PC-3 (cell line): Measurements from ENCODE around the gene WWC2. TPM values are rescaled to one million over a fixed set of nuclear protein-coding genes. Genes with fewer than 3 reads are reported as not detected.
"Not testable (repeated sequence)": the region's sequence is repeated elsewhere in the genome, so short reads cannot be mapped to it uniquely, and the experiment has no call there.

Experiments used
- ATAC-seq: fragments of 200-7000 bp; cut with Tn5 transposase; 2 replicates; pipeline ENCODE4 v1.9.1; 2020; ENCODE audit warnings: mild to moderate bottlenecking, moderate library complexity
- BruUV-seq: library from RNA; stranded (reverse); fragments of 400-500 nt; replicated peaks from 2 replicates; lab custom pipeline; 2021; lab: Mats Ljungman, UMichigan
- CTCF ChIA-PET: fragments of 300-600 bp; sonication (Branson Sonifier 250); formaldehyde crosslinking; loops from one replicate; lab custom pipeline; 2022; ENCODE audit warnings: antibody characterized with exemption; lab: Charles Lee
- POLR2A ChIA-PET: fragments of 300-600 bp; sonication (Branson Sonifier 250); formaldehyde crosslinking; loops from one replicate; lab custom pipeline; 2022; ENCODE audit warnings: antibody characterized with exemption; ENCODE audit not compliant: unreplicated experiment; lab: Charles Lee
- DNase-seq: peaks from one replicate; pipeline ENCODE4 v3.0.0-alpha.2; 2015
- H2AFZ ChIP-seq: fragments of 300-600 bp; sonication (generic); 2 replicates; pipeline ENCODE4 v1.6.0; 2016; ENCODE audit warnings: antibody characterized with exemption, low read length
- H3F3A ChIP-seq: fragments of 300-600 bp; sonication (generic); one replicate; pipeline ENCODE4 v1.6.0; 2017; ENCODE audit warnings: antibody characterized with exemption, low read length, control low read depth, mild to moderate bottlenecking; ENCODE audit not compliant: unreplicated experiment
- H3K27ac ChIP-seq: fragments of 300-600 bp; sonication (generic); 2 replicates; pipeline ENCODE4 v1.5.1; 2016; ENCODE audit warnings: mild to moderate bottlenecking, low read length
- H3K27me3 ChIP-seq: fragments of 300-600 bp; sonication (generic); 2 replicates; pipeline ENCODE4 v1.6.1; 2016; ENCODE audit warnings: low read length, mixed read lengths
- H3K36me3 ChIP-seq: fragments of 300-600 bp; sonication (generic); 2 replicates; pipeline ENCODE4 v1.6.1; 2016; ENCODE audit warnings: low read depth, mixed run types, low read length, mixed read lengths
- H3K4me1 ChIP-seq: fragments of 300-600 bp; sonication (generic); 2 replicates; pipeline ENCODE4 v1.5.1; 2016; ENCODE audit warnings: low read length; ENCODE audit not compliant: insufficient read depth
- H3K4me2 ChIP-seq: fragments of 300-600 bp; sonication (generic); 2 replicates; pipeline ENCODE4 v1.6.0; 2016; ENCODE audit warnings: low read length
- H3K4me3 ChIP-seq: fragments of 300-600 bp; sonication (generic); 2 replicates; pipeline ENCODE4 v1.5.1; 2016; ENCODE audit warnings: mild to moderate bottlenecking, low read length, mixed read lengths
- H3K79me2 ChIP-seq: fragments of 300-600 bp; sonication (generic); 2 replicates; pipeline ENCODE4 v1.6.1; 2017; ENCODE audit warnings: low read length, mixed read lengths
- H3K9ac ChIP-seq: fragments of 300-600 bp; sonication (generic); 2 replicates; pipeline ENCODE4 v1.6.0; 2016; ENCODE audit warnings: mild to moderate bottlenecking, low read length
- H3K9me2 ChIP-seq: fragments of 300-600 bp; sonication (generic); replicated peaks from 2 replicates; pipeline ENCODE4 v1.6.1; 2016; ENCODE audit warnings: mixed run types, low read length, mixed read lengths
- H3K9me3 ChIP-seq: fragments of 300-600 bp; sonication (generic); 2 replicates; pipeline ENCODE4 v1.6.1; 2016; ENCODE audit warnings: low read length, mixed read lengths
- H4K20me1 ChIP-seq: fragments of 300-600 bp; sonication (generic); 2 replicates; pipeline ENCODE4 v1.6.1; 2016; ENCODE audit warnings: low read length, mixed read lengths
- CTCF ChIP-seq: fragments of 300-600 bp; sonication (generic); conservative IDR thresholded peaks from 2 replicates; pipeline ENCODE4 v1.5.1; 2017; ENCODE audit warnings: antibody characterized with exemption, low read depth, mild to moderate bottlenecking, low read length
- EZH2phosphoT487 ChIP-seq: fragments of 300-600 bp; sonication (generic); IDR thresholded peaks from 2 replicates; pipeline ENCODE4 v1.6.1; 2018; ENCODE audit warnings: mild to moderate bottlenecking, antibody characterized with exemption, low read length, borderline replicate concordance
- intact Hi-C: fragments of 100-400 bp; cut with micrococcal nuclease; formaldehyde crosslinking; loops from 2 replicates; pipeline ENCODE4 v1.9.0; 2023
- total RNA-seq: library from RNA; depleted of rRNA; stranded (reverse); fragments of >200 nt; gene quantifications from 2 replicates; pipeline ENCODE4 v1.2.3, GENCODE V29; 2014

Gene WWC2
- total RNA-seq, 1 experiment from 2014 or later: 15.8 TPM

GRCh38 chr4:183149616-183150539 lies 50.8 kb downstream of the WWC2 start:
- ChIA-PET CTCF (no interaction called here), POLR2A (no interaction called here)
- TF ChIP-seq CTCF (no peak), EZH2phosphoT487 (no peak)
- H3K36me3 ChIP-seq: no peaks in the 10 kb centered on the region
- no peaks in the 10 kb centered on the region for H3K9me2 ChIP-seq
- H3K4me1 ChIP-seq: no peaks in the 10 kb centered on the region
- no peaks in the 10 kb centered on the region for H3K9me3 ChIP-seq
- intact Hi-C loops: no loop called here
- H2AFZ ChIP-seq: no peak overlapping the region
- no TSS peak for BruUV-seq
- no peaks in the 10 kb centered on the region for H4K20me1 ChIP-seq
- DNase-seq (no peak), ATAC-seq (no peak)
- no peak overlapping the region for H3K27ac ChIP-seq
- H3K9ac ChIP-seq: no peak overlapping the region
- H3F3A ChIP-seq: no peaks in the 10 kb centered on the region
- H3K4me2 ChIP-seq: no peak overlapping the region
- H3K27me3 ChIP-seq: no peaks in the 10 kb centered on the region
- peaks cover 45% of the 10 kb centered on the region for H3K79me2 ChIP-seq
- H3K4me3 ChIP-seq: no peak overlapping the region

GRCh38 chr4:183150664-183151063 lies 51.6 kb downstream of the WWC2 start:
- H4K20me1 ChIP-seq, H3K27me3 ChIP-seq, H3F3A ChIP-seq, H3K9ac ChIP-seq, intact Hi-C loops, H3K36me3 ChIP-seq, H3K9me2 ChIP-seq, POLR2A ChIA-PET, H2AFZ ChIP-seq, H3K9me3 ChIP-seq, H3K4me3 ChIP-seq, ATAC-seq, H3K27ac ChIP-seq, H3K4me2 ChIP-seq, DNase-seq, H3K4me1 ChIP-seq, BruUV-seq, CTCF ChIA-PET: not testable (repeated sequence)
- H3K79me2 ChIP-seq: peaks cover 38% of the 10 kb centered on the region

- H3K4me2 ChIP-seq, H3K4me1 ChIP-seq, H3K9ac ChIP-seq, DNase-seq, H4K20me1 ChIP-seq, CTCF ChIA-PET, H3K27me3 ChIP-seq, H3K27ac ChIP-seq, H3F3A ChIP-seq, ATAC-seq, BruUV-seq, H2AFZ ChIP-seq, intact Hi-C loops, POLR2A ChIA-PET, H3K9me2 ChIP-seq, H3K4me3 ChIP-seq, H3K9me3 ChIP-seq, H3K36me3 ChIP-seq: not testable (repeated sequence)
- peaks cover 29% of the 10 kb centered on the region for H3K79me2 ChIP-seq
Measured at GRCh38 chr4:183152232-183152631, 53.2 kb downstream of the WWC2 start.
